Cardiac fibroblast (primary cell): ENCODE data around the gene PSMD10.

ENCODE experiments used
- DNase-seq, 2 donors: peaks; one replicate each; pipeline versions ENCODE4 v3.0.0 to v3.0.0-alpha.2; 2010; ENCODE audit warnings: low read depth in 2 of 2
- H3K4me3 ChIP-seq, 2 donors: replicated peaks in 1 of 2; 1 replicate in 1 of 2; 2 replicates in 1 of 2; pipeline ENCODE4 v1.5.1; 2011; ENCODE audit warnings: low read depth in 2 of 2, low read length in 2 of 2, mild to moderate bottlenecking in 2 of 2, moderate library complexity in 1 of 2
- TF ChIP-seq, protein P1 (sequence below): IDR thresholded peaks from one replicate; pipeline ENCODE4 v1.5.1; 2011; ENCODE audit warnings: low read depth, mild to moderate bottlenecking, low read length, inconsistent platforms

PSMD10 gene

DNA sequence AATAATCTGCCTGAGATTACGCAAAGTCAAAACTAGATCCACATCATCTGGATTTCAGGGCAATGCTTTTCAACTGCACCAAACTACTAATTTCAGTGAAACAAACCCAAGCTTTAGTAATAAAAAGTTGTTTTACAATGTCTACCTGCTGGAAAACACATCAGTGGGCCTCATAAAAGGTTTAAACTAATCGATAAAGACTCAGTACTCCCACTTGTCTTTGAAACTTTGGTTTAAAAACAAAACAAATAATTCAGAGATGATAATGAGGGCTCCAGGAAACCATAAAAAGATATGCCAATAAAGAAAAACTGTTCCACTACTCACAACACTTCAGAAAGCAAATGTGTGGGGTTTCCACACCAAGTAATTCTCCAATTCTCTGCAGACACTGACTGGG lies 10.2 kb downstream of the PSMD10 start:
- no peak overlapping the region for H3K4me3 ChIP-seq
- TF ChIP-seq, protein P1, sequence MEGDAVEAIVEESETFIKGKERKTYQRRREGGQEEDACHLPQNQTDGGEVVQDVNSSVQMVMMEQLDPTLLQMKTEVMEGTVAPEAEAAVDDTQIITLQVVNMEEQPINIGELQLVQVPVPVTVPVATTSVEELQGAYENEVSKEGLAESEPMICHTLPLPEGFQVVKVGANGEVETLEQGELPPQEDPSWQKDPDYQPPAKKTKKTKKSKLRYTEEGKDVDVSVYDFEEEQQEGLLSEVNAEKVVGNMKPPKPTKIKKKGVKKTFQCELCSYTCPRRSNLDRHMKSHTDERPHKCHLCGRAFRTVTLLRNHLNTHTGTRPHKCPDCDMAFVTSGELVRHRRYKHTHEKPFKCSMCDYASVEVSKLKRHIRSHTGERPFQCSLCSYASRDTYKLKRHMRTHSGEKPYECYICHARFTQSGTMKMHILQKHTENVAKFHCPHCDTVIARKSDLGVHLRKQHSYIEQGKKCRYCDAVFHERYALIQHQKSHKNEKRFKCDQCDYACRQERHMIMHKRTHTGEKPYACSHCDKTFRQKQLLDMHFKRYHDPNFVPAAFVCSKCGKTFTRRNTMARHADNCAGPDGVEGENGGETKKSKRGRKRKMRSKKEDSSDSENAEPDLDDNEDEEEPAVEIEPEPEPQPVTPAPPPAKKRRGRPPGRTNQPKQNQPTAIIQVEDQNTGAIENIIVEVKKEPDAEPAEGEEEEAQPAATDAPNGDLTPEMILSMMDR = no peak
- DNase-seq = no peak

DNA sequence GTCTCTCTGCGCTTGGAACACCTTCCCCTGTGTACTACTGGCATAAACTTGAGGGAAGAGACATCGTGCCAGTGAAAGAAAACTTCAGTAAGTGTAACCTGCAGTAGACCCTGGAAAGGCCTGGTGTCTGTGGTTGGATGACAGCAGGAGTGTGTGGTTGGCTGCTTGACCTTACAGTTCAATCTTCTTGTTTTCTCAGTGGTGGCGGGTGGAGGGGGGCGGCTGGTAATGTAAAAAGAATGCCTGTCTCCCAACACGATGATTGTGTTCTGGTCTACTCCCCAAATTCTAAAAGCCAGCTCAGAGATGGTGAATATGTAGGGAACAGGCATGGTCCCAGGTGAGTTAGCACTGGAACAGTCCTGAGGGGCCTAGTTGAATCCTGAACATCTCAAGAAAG lies 18.6 kb downstream of the PSMD10 start:
- no peak overlapping the region for H3K4me3 ChIP-seq

DNA sequence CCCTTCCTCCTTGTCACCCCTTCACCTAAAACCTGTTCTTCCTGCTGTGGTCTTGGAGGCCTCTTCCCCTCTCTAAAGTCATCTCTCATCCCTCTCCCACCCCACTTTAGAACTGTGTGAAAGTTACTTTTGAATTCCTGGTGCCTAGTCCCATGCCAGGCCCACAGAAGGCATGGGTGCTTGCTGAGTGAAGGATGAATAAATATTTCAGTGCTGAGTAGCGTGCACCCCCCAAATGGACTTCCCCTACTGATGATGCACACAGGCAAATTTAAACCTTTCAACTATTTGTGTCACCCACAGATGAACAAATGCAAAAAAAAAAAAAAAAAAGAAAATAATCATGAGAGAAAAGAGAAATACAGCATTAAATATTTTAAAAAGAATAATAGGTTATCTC lies 19.8 kb downstream of the PSMD10 start:
- TF ChIP-seq, protein P1 = no peak
- DNase-seq = peak in 1 of 2 donors; percentile 23
- H3K4me3 ChIP-seq = no peak overlapping the region

More for the DNA sequence above, 18.6 kb downstream of the PSMD10 start:
- DNase-seq = peak in 1 of 2 donors; percentile 57
- TF ChIP-seq, protein P1 = no peak

DNA sequence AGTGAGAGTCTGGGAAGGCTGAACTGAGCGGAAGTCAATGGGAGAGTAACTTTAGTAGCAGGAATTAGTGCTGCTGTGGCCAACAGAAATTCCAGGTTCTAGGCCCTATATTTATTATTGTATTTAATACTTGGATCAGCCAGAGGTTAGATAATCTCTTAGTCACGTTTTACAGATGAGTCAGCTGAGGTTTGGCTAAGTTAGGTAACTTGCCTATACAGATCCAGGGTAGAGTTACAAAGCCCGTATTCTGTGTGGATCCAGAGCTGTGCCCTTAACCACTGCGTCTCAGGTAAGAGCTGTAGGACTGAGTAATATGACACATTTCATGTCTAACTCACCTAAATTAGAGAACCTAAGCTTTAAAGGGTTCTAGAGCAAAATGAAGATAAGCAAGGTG lies 20.5 kb downstream of the PSMD10 start:
- DNase-seq = peak; percentile 21 to 56
- no peak overlapping the region for H3K4me3 ChIP-seq

DNA sequence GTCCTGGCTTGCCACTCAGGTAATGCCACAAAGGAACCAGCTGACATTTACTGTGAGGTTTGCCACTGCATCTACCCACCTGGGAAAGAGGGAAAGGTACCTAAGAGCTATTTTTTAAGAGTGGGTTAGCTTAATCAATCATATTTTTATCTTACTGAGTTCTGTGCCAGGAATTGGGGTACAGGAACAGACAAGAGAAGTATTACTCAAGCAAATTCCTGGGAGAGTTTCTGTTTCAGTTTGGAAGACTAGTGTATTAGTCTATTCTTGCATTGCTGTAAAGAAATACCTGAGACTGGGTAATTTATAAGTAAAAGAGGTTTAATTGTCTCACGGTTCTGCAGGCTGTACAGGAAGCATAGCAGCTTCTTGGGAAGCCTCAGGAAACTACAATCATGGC lies 23.2 kb downstream of the PSMD10 start:
- no peak for DNase-seq
- TF ChIP-seq, protein P1 = no peak
- H3K4me3 ChIP-seq = no peak overlapping the region

More for the DNA sequence above, 20.5 kb downstream of the PSMD10 start:
- TF ChIP-seq, protein P1 = no peak

DNA sequence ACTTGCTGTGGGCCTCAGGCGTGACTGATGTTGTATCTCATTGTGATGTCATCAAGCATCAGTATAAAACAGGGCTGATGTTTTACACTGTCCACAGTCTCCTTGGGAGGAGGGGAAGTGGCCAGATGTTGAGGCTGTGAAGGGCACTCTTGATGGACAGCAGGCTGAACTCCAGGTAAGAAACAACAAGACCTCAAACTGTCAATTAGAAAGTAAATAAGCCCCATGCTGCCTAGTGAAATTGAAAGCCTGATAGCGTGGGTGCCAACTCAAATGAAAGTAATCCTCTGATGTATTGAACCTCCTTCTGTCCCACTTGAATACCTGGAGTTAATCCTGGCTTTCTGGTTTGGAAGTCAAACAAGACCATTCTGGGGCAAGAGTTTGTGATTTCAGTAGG lies 26.7 kb downstream of the PSMD10 start:
- TF ChIP-seq, protein P1 = no peak
- no peak for DNase-seq
- no peak overlapping the region for H3K4me3 ChIP-seq

DNA sequence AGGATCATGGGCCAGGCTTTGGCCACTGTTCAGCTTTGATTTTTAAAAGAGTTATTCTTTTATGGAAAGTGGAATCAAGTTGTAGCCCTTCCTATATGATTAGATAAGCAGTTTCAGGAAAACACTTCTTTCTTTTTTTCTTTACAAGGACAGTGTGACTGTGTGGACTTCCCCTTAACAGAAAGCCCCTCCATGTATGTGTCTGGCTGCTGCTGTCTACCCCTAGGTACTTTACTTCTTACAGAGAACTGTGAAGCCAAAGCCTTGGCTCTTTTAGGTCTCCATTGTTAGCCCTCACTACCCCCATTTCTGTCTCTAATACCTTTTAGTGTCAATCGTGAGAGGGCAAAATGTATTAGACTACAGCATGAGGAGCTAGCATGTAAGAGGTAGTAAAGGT lies 27.3 kb downstream of the PSMD10 start:
- TF ChIP-seq, protein P1 = no peak
- no peak for DNase-seq
- H3K4me3 ChIP-seq = no peak overlapping the region
